Uterus (tissue), 2 donors: Measurements from ENCODE around the gene MICAL2.

Experiments
- POLR2A ChIP-seq, 2 donors: fragments of 450-650 bp; IDR thresholded peaks; one replicate each; pipeline ENCODE4 v1.6.1; 2016; ENCODE audit warnings: antibody characterized with exemption in 2 of 2, mild to moderate bottlenecking in 1 of 2, moderate library complexity in 1 of 2
- TF ChIP-seq, protein P1 (sequence below), 4 experiments: fragments of 200-600 bp in 2 of 4; fragments of 450-650 bp in 2 of 4; sonication (generic) in 2 of 4; IDR thresholded peaks; one replicate each; pipeline ENCODE4 v1.5.1; 2016 to 2019; ENCODE audit warnings: antibody characterized with exemption in 4 of 4, mild to moderate bottlenecking in 2 of 4, moderate library complexity in 1 of 4

DNA sequence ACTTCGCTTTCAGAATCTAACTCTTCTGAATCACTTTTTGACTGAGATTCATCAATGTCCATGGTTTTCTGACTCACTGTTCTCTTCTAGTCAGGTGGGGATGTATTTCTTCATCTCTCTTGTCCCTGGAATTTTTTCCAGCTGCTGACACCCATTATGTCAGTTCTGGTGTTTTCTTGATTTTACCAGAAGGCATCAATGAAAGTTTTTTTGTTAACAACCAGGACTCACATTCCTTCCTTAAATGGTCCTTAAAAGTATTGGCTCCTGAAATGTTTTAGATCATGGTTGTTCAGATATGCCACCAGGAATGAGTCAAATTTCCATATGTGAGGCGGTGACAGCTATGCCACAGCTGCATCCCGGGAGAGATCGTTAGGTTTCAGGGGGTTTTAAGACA is 12.9 kb downstream of the MICAL2 start:
- TF ChIP-seq POLR2A (IDR thresholded peaks at IDR 0.05), result no peak
- TF ChIP-seq, protein P1, sequence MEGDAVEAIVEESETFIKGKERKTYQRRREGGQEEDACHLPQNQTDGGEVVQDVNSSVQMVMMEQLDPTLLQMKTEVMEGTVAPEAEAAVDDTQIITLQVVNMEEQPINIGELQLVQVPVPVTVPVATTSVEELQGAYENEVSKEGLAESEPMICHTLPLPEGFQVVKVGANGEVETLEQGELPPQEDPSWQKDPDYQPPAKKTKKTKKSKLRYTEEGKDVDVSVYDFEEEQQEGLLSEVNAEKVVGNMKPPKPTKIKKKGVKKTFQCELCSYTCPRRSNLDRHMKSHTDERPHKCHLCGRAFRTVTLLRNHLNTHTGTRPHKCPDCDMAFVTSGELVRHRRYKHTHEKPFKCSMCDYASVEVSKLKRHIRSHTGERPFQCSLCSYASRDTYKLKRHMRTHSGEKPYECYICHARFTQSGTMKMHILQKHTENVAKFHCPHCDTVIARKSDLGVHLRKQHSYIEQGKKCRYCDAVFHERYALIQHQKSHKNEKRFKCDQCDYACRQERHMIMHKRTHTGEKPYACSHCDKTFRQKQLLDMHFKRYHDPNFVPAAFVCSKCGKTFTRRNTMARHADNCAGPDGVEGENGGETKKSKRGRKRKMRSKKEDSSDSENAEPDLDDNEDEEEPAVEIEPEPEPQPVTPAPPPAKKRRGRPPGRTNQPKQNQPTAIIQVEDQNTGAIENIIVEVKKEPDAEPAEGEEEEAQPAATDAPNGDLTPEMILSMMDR (IDR thresholded peaks at IDR 0.05), result no peak
